TTC549 (cell line): ENCODE results near the gene DCLK2.
"Not testable (repeated sequence)": the region's sequence is repeated elsewhere in the genome, so short reads cannot be mapped to it uniquely, and the experiment has no call there.

Experiments
- FAIRE-seq: peaks from 2 replicates; lab custom pipeline; 2012; peaks lifted over from hg19 to GRCh38; lab: Jason Lieb, UNC

The DCLK2 gene

DNA sequence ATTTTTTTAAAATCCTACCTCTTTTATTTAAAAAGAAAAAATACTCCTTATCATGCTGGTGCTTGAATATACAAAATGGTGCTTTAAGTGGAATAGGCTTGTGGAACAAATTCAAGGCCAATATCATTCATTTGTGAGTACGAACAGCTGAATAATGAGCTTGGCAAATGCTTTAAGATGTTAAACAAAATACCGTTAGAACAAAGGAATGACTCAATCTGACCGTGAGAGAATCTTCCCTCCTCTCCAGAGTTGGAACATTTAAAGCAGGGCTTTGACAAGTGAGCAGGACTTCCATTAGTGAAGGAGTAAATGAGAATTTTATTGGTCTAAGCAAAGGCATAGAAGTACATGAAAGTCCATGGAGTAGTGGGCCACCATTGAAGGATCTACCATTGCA is 74.5 kb downstream of the DCLK2 start:
- no peak for FAIRE-seq

DNA sequence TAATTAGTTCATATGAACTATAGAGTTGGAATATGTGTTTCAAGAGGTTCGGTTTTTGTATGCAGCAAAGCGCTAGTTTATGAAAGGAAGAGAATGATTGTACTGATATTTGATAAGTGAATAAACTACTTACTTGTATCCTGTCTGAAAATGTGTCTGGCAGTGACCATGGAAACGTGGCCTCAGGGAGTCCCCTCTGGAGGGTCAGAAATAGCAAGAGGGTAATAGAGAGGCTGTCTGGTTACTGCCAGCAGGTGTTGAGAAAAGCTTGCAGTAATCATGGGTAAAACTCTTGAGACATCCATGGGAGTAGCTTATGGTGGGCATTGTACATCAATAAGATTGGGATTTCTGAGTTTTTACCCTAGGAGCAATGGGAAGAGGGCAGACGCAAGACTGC is 77.1 kb downstream of the DCLK2 start:
- FAIRE-seq, result no peak

DNA sequence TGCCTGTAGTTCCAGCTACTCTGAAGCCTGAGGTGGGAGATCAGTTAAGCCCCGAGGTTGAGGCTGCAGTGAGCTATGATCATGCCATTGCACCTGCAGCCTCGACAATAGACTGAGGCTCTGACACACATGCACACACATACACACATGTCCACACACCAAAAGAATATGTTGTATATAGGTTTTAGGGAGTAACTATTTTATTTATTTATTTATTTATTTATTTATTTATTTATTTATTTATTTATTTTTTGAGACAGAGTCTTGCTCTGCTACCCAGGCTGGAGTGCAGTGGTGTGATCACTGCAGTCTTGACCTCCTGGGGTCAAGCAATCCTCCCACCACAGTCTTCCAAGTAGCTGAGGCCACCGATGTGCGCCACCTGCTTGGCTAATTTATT is 78.3 kb downstream of the DCLK2 start:
- FAIRE-seq, result no peak

DNA sequence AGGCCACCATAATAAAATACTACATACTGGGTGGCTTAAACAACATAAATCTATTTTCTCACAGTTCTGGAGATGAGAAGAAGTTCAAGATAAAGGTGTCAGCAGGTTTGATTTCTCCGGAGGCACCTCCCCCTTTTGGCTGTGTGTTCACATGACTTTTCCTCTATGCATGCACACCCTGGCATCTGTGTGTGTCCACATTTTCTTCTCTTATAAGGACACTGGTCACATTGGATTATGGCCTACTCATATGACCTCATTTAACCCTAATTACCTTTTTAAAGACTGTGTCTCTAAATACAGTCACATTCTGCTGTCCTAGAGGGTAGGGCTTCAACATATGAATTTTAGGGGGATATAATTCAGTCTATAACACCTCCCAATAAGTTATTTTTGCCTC is 79.8 kb downstream of the DCLK2 start:
- no peak for FAIRE-seq

DNA sequence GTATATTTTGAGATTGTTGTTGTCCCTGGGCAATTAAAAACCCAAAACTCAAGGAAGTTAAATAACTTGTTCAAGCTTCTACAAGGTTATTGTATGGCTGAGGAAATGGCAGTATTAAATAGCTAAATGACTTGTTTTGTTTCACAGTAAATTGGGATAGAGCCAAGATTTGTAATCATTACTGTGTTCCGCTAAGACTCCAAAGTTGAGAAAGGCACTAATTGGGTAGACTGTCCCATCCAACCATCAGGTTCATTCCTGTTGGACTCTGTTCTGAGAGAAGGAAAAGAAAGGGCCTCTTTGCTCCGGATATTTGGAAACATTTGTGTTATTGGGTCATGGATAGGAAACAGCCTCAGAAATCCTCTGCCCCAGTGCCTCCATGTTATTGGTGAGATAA is 82.2 kb downstream of the DCLK2 start:
- no peak for FAIRE-seq

DNA sequence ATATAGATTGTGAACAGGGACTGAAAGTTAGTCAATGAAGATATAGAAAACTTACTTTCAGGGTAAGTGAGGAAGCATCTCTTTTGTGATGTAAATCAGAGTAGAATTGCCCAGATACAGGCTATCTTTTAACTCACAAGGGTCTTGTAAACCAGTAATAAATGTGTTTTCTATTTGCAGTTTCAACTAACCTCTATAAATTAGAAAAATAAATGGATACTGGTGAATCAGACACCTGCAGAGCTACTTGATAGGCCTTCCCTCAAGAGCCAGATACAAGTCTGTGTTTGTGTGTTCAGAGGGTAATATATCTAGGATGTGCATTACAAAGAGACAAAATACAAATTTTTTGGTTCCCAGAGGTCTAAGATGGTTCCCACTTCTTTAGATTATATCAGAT is 82.9 kb downstream of the DCLK2 start:
- FAIRE-seq, result no peak

DNA sequence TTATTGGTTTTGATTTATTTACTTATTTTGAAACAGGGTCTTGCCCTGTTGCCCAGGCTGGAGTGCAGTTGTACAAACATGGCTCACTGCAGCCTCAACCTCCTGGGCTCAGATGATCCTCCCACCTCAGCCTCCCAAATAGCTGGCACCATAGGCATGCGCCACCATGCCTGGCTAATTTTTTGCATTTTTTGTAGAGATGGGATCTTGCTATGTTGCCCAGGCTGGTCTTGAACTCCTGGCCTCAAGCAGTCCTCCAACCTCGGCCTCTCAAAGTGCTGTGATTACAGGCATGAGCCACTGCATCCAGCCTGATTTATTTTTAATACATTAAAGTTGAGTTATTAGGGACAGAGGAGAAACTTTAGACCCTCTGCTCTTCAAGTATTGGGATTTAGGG is 83.8 kb downstream of the DCLK2 start:
- FAIRE-seq, result not testable (repeated sequence)

DNA sequence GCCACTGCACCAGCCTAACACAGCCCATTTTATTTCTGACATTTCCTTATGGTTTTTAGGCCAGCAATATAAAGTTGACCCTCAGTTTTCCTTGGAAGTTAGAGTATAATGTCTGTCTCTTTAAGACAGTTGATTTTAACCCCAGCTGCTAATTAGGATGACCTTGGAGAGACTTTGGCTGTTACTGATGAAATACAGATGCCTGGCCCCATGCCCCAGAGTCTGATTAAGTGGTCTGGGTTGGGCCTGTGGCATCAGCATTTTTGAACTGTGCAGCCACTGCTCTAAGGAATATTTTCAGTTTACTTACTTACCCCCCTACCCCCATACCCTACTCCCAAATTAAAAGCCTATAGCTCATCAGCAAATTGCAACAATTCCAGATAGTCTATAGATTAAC is 85.8 kb downstream of the DCLK2 start:
- no peak for FAIRE-seq

DNA sequence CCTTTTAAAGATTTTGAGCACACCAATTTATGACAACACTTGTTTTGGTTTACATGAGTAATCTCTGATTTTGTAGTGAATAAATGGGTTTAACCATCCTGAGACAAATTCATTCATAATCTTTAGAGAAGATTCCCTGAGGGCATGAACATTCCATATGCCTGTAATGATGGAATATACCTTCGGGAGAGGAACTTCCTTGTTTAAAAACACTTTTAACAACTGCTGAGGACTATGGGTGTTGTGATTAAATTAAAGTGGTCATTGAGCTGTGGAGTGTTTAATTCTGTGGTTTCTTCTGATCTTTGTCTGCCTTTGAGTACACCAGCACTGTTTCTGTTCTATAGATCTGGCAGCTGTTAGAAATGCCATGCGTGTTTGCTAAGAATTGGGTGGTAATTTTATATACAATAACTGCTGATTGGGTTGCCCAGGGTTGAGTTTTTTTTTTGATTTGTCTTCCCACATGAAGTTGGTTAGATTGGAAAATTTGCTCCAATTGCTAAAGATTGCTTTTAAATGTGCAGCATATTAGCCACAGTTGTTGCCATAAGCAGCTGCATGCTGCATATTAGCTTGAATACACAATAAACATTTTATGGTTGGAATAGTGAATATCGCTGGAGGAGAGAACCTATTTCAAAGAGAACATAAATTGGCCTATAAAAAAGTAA is 86.8 kb downstream of the DCLK2 start:
- FAIRE-seq, result no peak

DNA sequence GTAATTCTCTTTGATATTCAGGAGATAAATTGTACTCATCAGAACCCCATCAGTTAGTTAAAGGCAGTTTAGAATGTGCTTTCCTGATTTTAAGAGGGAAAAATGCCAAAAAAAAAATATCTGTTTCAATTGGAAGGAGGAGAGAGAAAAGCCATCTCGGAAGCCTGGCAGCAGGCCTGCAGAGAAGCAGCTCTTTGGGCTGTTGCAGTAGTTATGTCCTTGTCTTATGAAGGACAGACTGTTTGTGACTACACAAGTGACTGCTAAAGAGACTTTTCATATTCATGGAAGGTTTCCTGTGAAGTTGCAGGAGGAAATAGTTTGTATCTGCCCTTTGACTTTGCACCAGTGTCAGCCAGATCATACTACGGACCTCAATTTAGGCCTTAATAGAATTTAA is 88.8 kb downstream of the DCLK2 start:
- no peak for FAIRE-seq

DNA sequence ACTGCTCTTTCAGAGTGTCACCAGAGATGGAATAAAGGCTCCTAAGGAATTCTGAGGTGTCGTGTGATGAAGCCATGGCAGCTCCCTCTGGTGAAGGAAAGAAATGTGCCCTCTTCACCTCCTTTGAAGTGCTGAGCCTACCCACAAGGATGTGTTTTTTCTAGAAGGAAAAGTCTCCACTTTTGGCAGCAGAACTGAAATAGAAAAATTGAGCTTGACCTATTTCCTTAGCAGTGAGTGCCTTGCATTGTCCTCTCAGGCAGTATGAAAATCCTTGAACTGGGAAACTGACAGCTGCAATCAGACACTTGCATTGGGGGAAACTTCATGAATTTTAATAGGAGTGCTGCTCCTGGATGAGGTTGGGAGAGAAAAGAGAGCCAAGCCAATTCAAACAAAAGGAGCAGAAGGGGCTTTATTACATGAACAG is 95.2 kb downstream of the DCLK2 start:
- no peak for FAIRE-seq

DNA sequence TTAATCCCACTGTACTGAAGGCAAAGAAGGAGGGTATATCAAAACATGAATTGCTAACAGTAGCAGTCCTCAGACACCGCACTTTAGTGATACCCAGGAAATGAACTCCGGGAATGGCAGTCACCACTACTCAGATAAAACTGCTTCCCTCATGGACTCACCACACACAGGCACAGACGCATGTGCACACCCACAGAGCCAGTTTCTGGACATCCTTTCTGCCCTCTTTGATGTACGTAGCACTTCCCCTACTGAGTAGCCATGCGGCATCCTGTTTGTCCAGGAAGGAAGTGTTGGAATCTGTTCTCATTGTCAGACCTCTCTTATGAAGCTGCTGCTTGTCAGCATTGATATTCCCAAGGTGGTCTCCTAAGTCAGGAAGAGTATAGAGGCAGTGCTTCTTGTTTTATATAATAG is 95.7 kb downstream of the DCLK2 start:
- FAIRE-seq, result no peak

DNA sequence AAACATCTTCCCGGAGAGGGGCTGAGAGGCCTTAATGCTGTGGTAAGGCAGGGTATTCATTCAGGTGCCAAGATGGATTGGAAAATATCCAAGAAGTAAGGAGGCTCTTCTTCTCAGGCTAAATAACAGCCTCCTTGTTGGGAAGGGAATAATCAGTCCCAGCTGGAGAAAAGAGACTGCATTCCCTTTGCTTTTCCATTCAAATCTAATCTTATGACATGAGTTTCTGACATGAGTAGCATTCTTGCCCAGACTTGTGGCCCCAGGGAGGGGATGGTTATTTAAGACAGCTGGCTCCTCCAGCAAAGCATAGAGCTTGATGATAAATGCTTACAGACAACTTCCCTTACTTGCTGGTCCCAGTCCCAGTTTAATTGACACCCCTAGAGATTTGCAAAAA is 98.3 kb downstream of the DCLK2 start:
- FAIRE-seq, result no peak

DNA sequence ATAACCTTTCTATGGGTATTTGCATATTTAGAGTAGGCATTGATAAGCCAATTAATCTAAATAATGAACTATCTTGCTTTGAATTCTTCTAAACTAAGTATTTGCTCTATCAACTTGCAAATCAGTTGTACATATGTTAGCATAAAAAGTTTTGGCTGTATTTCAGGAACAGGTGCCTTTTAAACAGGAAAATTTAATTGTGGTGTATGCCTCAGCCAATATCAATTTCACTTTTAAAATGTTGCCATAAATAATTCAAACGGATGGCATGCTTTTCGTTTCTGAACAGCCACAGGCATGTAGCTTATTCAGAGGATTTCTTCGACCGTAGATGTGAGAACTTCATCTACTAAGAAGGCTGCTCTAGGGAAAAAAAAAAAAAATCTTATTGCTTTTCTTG is 99.9 kb downstream of the DCLK2 start:
- no peak for FAIRE-seq

DNA sequence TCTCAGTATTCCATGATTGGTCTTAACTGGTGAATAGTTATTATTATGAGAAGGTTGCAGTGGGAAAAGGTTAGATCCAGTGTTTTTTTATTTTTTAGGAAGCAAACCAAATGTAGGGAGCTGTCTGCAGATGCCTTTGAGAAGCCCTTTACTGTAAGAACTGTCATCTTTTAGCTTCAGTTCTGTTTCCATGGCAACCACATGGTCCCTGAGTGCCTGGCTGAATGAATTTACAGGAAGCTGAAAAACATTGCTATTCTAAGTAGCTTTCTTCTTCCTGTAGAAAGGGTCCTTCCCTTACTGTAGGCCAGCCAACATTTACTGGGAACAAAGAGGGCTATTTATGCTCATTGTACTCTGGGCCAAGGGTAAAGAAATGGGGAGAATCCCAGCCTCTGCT is 103.3 kb downstream of the DCLK2 start:
- FAIRE-seq, result no peak

DNA sequence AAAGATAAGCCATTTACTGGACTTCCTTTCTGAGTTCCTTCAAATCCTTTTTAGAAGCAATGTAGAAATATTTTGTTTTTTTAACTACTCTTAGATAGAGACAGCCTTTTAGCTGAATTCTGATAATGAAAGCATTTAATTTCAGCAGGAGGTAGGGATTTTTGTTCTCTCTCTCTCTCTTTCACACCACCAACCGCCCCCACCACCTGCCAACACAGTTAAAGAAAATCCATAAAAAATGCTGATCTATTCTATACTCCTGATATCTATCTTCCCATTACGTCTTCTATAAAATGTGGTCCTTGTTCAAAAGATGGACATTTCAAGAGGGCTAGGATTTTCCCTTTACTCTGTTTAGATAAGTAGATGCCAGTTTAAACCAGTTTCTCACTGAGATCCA is 104.5 kb downstream of the DCLK2 start:
- FAIRE-seq, result no peak

DNA sequence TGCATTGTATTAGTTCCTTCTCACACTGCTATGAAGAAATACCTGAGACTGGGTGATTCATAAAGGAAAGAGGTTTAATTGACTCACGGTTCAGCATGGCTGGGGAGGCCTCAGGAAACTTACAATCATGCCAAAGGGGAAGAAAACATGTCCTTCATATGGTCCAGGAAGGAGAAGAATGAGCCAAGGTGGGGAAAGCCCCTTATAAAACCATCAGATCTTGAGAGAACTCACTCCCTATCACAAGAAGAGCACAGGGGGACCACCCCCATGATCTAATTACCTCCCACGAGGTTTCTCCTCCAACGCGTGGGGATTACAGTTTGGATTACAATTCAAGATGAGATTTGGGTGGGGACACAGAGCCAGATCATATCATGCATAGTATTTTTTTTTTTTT is 106.8 kb downstream of the DCLK2 start:
- not testable (repeated sequence) for FAIRE-seq

DNA sequence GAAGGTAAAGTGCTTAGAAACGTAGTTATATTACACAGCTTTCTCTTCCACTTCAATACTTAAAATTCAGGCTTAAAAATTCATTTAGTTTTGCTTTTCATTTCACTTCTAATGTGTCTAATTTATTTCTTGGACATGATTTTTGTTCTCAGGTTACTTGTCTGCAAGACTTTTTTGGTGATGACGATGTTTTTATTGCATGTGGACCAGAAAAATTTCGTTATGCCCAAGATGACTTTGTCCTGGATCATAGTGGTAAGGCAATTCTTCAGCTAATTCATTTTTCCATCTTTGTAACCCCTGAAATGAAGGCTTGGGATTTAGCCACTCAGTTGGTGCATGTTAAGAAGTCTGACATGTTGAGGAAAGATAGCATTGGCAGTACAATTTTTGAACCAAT is 114.7 kb downstream of the DCLK2 start:
- FAIRE-seq, result no peak

DNA sequence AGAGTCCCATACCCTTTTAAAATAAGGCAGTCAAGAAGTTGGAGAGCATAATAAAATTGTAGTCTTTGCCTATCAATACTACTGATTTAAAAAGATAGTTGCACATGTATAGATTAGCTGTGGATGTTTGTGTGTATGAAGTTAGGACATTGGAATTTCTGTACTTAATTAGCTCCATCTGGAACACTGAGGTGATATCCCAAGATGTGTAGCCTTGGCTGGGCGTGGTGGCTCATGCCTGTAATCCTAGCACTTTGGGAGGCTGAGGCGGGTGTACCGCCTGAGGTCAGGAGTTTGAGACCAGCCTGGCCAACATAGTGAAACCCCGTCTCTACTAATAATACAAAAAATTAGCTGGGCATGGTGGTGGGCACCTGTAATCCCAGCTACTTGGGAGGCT is 119.0 kb downstream of the DCLK2 start:
- not testable (repeated sequence) for FAIRE-seq

DNA sequence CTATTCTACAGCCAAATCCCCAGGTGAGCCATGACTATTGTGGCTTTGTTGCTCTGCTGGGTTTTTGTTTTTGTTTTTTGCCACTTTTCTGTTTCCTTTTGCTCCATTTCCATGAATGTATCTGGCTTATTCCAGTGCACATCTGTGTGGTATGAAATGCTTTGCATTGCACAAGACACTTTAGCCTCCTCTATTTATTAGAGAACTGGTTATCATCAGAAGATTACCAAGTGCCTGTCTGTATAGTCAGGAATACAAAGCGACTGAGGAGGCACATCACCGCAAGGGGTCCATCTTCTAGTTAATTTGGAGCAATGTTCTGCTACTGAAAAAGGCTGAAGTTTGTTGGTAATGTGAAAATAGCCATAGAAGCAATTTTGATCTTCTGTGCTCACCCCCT is 120.8 kb downstream of the DCLK2 start:
- FAIRE-seq, result no peak

DNA sequence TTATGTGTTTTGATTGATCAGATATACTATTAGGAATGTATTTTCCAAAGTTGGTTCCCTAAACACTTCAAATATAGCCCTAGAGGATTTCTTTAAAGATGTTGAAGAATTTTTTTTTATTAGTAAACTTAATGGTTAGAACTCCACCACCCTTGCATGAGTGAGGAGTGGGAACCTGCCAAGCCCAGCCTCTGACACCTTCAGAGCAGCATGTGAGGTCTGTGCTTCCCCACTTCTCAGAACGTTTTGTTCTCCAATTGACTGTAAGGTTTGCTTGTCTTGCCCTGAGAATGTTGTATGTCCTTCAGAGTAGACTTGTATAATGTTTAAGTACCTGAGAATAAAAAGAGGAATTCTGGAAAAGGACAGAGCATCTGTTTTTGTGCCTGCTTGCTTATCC is 126.8 kb downstream of the DCLK2 start:
- FAIRE-seq, result no peak

DNA sequence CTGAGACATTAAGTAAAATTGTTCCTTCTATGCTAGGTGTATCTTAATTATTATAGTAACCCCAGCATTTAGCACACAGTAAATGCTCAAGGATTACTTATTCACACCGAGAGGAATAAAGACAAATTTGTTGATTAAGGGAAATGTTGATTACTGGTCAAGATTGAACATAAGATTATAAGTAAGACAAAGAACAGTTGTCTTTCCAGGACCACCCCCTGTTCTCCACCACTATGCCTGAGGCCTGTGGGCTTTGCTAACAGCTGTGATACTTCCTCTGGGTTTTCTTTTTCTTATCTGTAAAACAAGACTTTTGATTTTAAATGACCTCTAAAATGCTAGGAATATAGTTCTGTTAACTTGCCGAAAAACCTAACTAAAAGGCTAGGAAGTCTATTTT is 128.0 kb downstream of the DCLK2 start:
- FAIRE-seq, result no peak

DNA sequence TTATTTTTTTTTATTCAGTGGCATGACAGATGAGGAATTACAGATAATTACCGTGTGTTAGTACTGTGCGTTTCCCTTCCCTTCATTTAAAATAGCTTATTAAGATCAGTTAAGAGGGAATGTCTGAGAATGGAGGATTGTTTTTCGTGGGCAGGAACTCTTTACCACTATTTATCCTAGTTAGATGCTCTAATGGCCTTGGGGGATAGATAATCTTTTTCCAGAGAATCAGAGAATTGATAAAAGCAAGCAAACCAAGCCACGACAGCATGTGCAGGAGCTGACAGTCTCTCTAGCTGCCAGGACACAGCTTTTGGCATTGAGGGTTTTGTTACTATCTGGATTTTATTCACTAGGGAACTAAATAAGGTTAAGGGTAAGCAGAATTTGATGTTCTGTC is 128.7 kb downstream of the DCLK2 start:
- FAIRE-seq, result no peak

DNA sequence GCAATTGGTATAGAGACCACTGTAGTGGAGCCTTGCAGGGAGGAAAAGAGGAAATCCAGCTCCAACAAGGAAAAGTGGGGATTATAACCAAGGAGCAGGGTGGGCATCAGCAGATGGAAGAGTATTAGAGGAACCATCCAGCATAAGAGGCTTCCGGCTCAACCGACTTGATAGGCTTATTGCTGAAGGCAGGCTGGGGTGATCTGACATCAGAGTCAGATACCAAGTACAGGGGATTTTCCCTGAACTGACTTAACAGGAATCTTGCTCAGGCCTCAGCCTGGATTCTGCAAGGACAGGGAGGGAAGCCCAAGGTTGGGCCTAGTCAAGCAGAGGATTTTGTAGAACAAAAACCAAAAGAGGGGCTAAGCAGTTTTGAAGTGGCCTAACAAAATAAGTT is 129.6 kb downstream of the DCLK2 start:
- no peak for FAIRE-seq
